ENCODE measurements around the gene REPS1. TPM values are rescaled to one million over a fixed set of nuclear protein-coding genes. Genes with fewer than 3 reads are reported as not detected.

The REPS1 gene
- total RNA-seq, 4 donors from 2014 or later, result 33.5 to 74.4 (median 48.6) TPM

DNA sequence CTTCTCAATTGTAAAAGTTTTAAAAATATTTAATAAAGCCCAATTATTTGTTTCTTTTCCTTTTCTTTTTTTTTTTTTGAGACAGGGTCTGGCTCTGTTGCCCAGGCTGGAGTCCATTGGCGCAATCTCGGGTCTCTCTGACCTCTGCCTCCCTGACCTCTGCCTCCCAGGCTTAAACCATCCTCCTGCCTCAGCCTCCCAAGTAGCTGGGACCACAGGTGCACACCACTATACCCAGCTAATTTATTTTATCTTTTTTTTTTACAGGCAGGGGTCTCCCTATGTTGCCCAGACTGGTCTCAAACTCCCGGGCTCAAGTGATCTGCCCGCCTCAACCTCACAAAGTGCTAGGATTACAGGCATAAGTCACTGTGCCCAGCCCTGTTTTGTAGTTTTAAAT, 9.8 kb downstream of the REPS1 start:
- DNase-seq, result no peak

DNA sequence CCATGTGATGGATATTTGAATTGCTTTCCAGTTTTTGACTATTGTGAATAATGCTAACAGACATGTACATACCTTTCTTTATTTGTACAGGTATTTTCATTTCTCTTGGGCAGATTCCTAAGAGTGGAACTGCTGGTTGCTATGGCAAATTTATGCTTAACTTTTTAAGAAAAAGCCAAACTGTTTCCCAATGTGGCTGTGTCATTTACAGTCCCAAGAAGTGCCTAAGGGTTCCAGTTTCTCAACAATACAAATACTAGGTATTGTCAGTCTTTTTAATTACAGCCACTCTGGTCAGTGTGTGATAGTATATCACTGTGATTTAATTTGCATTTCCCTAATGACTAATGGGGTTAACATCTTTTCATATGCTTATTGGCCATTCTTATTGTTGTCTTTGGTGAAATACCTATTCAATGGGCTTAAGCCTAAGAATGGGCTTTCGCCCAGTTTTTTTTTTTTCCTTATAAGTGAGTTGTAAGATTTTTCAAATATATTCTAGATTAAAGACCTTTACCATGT, 10.3 kb downstream of the REPS1 start:
- 97 to 100% methylated on average over 1 of the region's 1 CpG for WGBS, 2 donors (ENCODE audit: low coverage in 1 of 2)
- TF ChIP-seq, protein P1, sequence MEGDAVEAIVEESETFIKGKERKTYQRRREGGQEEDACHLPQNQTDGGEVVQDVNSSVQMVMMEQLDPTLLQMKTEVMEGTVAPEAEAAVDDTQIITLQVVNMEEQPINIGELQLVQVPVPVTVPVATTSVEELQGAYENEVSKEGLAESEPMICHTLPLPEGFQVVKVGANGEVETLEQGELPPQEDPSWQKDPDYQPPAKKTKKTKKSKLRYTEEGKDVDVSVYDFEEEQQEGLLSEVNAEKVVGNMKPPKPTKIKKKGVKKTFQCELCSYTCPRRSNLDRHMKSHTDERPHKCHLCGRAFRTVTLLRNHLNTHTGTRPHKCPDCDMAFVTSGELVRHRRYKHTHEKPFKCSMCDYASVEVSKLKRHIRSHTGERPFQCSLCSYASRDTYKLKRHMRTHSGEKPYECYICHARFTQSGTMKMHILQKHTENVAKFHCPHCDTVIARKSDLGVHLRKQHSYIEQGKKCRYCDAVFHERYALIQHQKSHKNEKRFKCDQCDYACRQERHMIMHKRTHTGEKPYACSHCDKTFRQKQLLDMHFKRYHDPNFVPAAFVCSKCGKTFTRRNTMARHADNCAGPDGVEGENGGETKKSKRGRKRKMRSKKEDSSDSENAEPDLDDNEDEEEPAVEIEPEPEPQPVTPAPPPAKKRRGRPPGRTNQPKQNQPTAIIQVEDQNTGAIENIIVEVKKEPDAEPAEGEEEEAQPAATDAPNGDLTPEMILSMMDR (IDR thresholded peaks at IDR 0.05), result no peak
- TF ChIP-seq POLR2AphosphoS5 (IDR thresholded peaks at IDR 0.05) (no peak), EP300 (IDR thresholded peaks at IDR 0.05; ENCODE audit: low read depth) (no peak), POLR2A (IDR thresholded peaks at IDR 0.05) (no peak)
- in situ Hi-C loops (cut with MboI; ENCODE audit: low pct_ligation_motif_present in 1 of 4, low pct_unique_long_range_greater_than_20kb in 1 of 4, low sequenced_read_pairs in 3 of 4), result no loop called here
- H3K9me3 ChIP-seq, result no peaks in the 10 kb centered on the region
- H3K4me3 ChIP-seq, result no peak overlapping the region
- intact Hi-C loops (cut with DNase I; ENCODE audit: low total_unique reads), result no loop called here
- H3K27me3 ChIP-seq, result no peaks in the 10 kb centered on the region
- no peaks in the 10 kb centered on the region for H3K36me3 ChIP-seq
- DNase-seq, result no peak
- H3K27ac ChIP-seq, result no peak overlapping the region
- peaks cover 0 to 29% (median 12%) of the 10 kb centered on the region in 4 donors for H3K4me1 ChIP-seq

More for the DNA sequence above, 9.8 kb downstream of the REPS1 start:
- Histone ChIP-seq H3K9me3 (no peaks in the 10 kb centered on the region), H3K27ac (no peak overlapping the region), H3K27me3 (no peaks in the 10 kb centered on the region), H3K36me3 (no peaks in the 10 kb centered on the region), H3K4me1 (peaks cover 0 to 29% (median 12%) of the 10 kb centered on the region in 4 donors), H3K4me3 (no peak overlapping the region)
- WGBS, 2 donors (ENCODE audit: low coverage in 1 of 2), result 96 to 100% methylated on average over 4 of the region's 4 CpGs
- TF ChIP-seq, protein P1 (IDR thresholded peaks at IDR 0.05), result no peak
- TF ChIP-seq POLR2AphosphoS5 (IDR thresholded peaks at IDR 0.05) (no peak), EP300 (IDR thresholded peaks at IDR 0.05; ENCODE audit: low read depth) (no peak), POLR2A (IDR thresholded peaks at IDR 0.05) (no peak)
- in situ Hi-C loops (cut with MboI; ENCODE audit: low pct_ligation_motif_present in 1 of 4, low pct_unique_long_range_greater_than_20kb in 1 of 4, low sequenced_read_pairs in 3 of 4) (no loop called here), intact Hi-C loops (cut with DNase I; ENCODE audit: low total_unique reads) (no loop called here)

DNA sequence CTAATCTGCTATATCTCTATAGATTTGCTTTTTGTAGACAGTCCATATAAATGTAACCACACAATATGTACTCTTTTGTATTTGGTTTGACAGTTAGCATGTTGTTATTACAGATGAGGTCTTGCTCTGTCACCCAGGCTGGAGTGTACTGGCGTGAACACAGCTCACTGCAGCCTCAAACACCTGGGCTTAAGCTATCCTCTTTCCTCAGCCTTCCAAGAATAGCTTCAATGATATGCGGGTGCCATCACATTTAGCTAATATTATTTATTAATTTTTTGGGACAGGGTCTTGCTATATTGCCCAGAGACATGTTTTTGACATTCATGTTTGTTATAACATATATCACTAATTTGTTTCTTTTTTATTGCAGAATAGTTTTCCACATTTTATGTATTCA, 10.8 kb downstream of the REPS1 start:
- peaks cover 2 to 29% (median 9%) of the 10 kb centered on the region in 4 donors for H3K4me1 ChIP-seq

DNA sequence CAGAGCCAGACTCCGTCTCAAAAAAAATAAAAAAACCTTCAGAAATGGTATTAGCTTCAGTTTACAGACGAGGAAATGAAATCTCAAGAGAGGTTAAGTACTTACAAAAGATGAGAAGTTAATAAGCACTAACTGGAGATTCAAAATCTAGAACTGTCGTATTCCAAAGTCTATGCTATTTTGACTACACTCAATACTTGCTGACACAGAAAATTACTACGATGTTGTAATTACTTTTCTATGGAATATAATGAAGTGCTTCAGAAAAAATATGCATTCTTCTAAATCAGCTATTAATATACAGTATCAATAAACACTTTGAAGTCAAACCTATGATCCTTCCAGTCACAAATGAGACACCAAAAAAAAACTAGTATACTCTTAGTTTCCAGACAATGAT, 12.2 kb downstream of the REPS1 start:
- Histone ChIP-seq H3K36me3 (no peaks in the 10 kb centered on the region), H3K4me1 (peaks cover 11 to 37% (median 17%) of the 10 kb centered on the region in 4 donors), H3K27me3 (no peaks in the 10 kb centered on the region), H3K4me3 (no peak overlapping the region), H3K27ac (no peak overlapping the region), H3K9me3 (no peaks in the 10 kb centered on the region)
- intact Hi-C loops (cut with DNase I; ENCODE audit: low total_unique reads) (no loop called here), in situ Hi-C loops (cut with MboI; ENCODE audit: low pct_ligation_motif_present in 1 of 4, low pct_unique_long_range_greater_than_20kb in 1 of 4, low sequenced_read_pairs in 3 of 4) (no loop called here)
- no peak for DNase-seq
- WGBS, 2 donors (ENCODE audit: low coverage in 1 of 2), result 91 to 92% methylated on average over 4 of the region's 4 CpGs
- TF ChIP-seq, protein P1 (IDR thresholded peaks at IDR 0.05), result no peak
- TF ChIP-seq EP300 (IDR thresholded peaks at IDR 0.05; ENCODE audit: low read depth) (no peak), POLR2A (IDR thresholded peaks at IDR 0.05) (no peak), POLR2AphosphoS5 (IDR thresholded peaks at IDR 0.05) (no peak)

More for the DNA sequence above, 10.8 kb downstream of the REPS1 start:
- 95 to 100% methylated on average over 2 of the region's 2 CpGs for WGBS, 2 donors (ENCODE audit: low coverage in 1 of 2)
- H3K9me3 ChIP-seq, result no peaks in the 10 kb centered on the region
- intact Hi-C loops (cut with DNase I; ENCODE audit: low total_unique reads) (no loop called here), in situ Hi-C loops (cut with MboI; ENCODE audit: low pct_ligation_motif_present in 1 of 4, low pct_unique_long_range_greater_than_20kb in 1 of 4, low sequenced_read_pairs in 3 of 4) (no loop called here)
- no peak for DNase-seq
- no peak overlapping the region for H3K27ac ChIP-seq
- TF ChIP-seq POLR2AphosphoS5 (IDR thresholded peaks at IDR 0.05) (no peak), POLR2A (IDR thresholded peaks at IDR 0.05) (no peak), EP300 (IDR thresholded peaks at IDR 0.05; ENCODE audit: low read depth) (no peak)
- TF ChIP-seq, protein P1 (IDR thresholded peaks at IDR 0.05), result no peak
- no peak overlapping the region for H3K4me3 ChIP-seq
- no peaks in the 10 kb centered on the region for H3K36me3 ChIP-seq
- H3K27me3 ChIP-seq, result no peaks in the 10 kb centered on the region

Measured in transverse colon (tissue), 4 donors.